ENCODE data around the gene ZFHX3.

DNA sequence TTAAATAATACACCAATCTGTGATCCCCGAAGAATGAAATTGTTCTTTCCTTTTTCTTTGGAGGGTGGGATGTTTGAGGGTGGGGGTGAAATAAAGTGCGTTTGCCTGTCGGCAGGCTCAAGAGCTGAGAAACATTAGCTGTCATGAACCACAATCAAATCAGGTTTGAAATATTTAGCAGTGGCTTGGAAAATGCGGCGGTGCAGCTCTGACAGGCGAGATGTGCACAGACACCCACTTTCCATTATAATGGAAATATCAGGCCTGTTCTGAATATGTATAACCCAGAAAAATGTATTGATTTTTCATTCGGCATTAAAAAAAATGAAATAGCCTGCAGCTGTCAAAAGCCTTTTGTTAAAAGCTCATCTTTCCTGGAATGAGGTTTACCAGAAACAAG, 212.8 kb downstream of the ZFHX3 start:
- TF ChIP-seq CREB1 (IDR thresholded peaks at IDR 0.05; ENCODE audit: low read depth) (no peak), EGR1 (IDR thresholded peaks at IDR 0.05) (no peak), YY1 (IDR thresholded peaks at IDR 0.05; ENCODE audit: low read depth) (no peak), TAF1 (IDR thresholded peaks at IDR 0.05; ENCODE audit: low read depth) (no peak)
- TF ChIP-seq, protein P1, sequence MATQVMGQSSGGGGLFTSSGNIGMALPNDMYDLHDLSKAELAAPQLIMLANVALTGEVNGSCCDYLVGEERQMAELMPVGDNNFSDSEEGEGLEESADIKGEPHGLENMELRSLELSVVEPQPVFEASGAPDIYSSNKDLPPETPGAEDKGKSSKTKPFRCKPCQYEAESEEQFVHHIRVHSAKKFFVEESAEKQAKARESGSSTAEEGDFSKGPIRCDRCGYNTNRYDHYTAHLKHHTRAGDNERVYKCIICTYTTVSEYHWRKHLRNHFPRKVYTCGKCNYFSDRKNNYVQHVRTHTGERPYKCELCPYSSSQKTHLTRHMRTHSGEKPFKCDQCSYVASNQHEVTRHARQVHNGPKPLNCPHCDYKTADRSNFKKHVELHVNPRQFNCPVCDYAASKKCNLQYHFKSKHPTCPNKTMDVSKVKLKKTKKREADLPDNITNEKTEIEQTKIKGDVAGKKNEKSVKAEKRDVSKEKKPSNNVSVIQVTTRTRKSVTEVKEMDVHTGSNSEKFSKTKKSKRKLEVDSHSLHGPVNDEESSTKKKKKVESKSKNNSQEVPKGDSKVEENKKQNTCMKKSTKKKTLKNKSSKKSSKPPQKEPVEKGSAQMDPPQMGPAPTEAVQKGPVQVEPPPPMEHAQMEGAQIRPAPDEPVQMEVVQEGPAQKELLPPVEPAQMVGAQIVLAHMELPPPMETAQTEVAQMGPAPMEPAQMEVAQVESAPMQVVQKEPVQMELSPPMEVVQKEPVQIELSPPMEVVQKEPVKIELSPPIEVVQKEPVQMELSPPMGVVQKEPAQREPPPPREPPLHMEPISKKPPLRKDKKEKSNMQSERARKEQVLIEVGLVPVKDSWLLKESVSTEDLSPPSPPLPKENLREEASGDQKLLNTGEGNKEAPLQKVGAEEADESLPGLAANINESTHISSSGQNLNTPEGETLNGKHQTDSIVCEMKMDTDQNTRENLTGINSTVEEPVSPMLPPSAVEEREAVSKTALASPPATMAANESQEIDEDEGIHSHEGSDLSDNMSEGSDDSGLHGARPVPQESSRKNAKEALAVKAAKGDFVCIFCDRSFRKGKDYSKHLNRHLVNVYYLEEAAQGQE (IDR thresholded peaks at IDR 0.05; ENCODE audit: low read depth) = no peak
